NCI-H524 (cell line): ENCODE results near the gene TTC28.
A peak's percentile ranks its signal among the peaks of the same experiment; 100 is the strongest.

Source experiments
- DNase-seq, 2 experiments: peaks; one replicate each; lab custom pipeline; 2025; lab: John Stamatoyannopoulos, UW

The TTC28 gene

GRCh38 chr22:28141614-28142013, 538.0 kb downstream of the TTC28 start:
- no peak for DNase-seq

GRCh38 chr22:28139961-28140360, 539.7 kb downstream of the TTC28 start:
- DNase-seq: no peak

GRCh38 chr22:28139516-28139915, 540.1 kb downstream of the TTC28 start:
- DNase-seq: no peak

GRCh38 chr22:28137036-28137435, 542.6 kb downstream of the TTC28 start:
- no peak for DNase-seq

GRCh38 chr22:28132466-28132865, 547.2 kb downstream of the TTC28 start:
- no peak for DNase-seq

- no peak for DNase-seq
Measured at GRCh38 chr22:28129319-28129962, 550.2 kb downstream of the TTC28 start.

- no peak for DNase-seq
Measured at GRCh38 chr22:28128827-28129226, 550.8 kb downstream of the TTC28 start.

GRCh38 chr22:28125799-28126198, 553.8 kb downstream of the TTC28 start:
- DNase-seq: no peak

GRCh38 chr22:28123989-28124766, 555.5 kb downstream of the TTC28 start:
- DNase-seq: no peak

- DNase-seq: no peak
Measured at GRCh38 chr22:28120691-28121592, 558.7 kb downstream of the TTC28 start.

- no peak for DNase-seq
Measured at GRCh38 chr22:28118957-28119631, 560.5 kb downstream of the TTC28 start.

- no peak for DNase-seq
Measured at GRCh38 chr22:28116219-28116673, 563.4 kb downstream of the TTC28 start.

- DNase-seq: no peak
Measured at GRCh38 chr22:28115426-28115825, 564.2 kb downstream of the TTC28 start.

GRCh38 chr22:28112548-28113043, 567.0 kb downstream of the TTC28 start:
- peak; percentile 59 to 83 for DNase-seq

- no peak for DNase-seq
Measured at GRCh38 chr22:28112190-28112544, 567.5 kb downstream of the TTC28 start.

GRCh38 chr22:28111501-28112189, 568.0 kb downstream of the TTC28 start:
- no peak for DNase-seq

GRCh38 chr22:28108851-28109250, 570.8 kb downstream of the TTC28 start:
- no peak for DNase-seq

- no peak for DNase-seq
Measured at GRCh38 chr22:28106617-28107016, 573.0 kb downstream of the TTC28 start.

GRCh38 chr22:28105988-28106387, 573.7 kb downstream of the TTC28 start:
- DNase-seq: no peak

GRCh38 chr22:28105413-28105812, 574.2 kb downstream of the TTC28 start:
- no peak for DNase-seq

GRCh38 chr22:28103596-28103995, 576.0 kb downstream of the TTC28 start:
- DNase-seq: no peak
